ENCODE results near the gene GMNN. TPM values are rescaled to one million over a fixed set of nuclear protein-coding genes. Genes with fewer than 3 reads are reported as not detected.

The GMNN gene
- total and polyA plus RNA-seq, 4 donors: 11.4 to 18.3 (median 13.8) TPM

DNA sequence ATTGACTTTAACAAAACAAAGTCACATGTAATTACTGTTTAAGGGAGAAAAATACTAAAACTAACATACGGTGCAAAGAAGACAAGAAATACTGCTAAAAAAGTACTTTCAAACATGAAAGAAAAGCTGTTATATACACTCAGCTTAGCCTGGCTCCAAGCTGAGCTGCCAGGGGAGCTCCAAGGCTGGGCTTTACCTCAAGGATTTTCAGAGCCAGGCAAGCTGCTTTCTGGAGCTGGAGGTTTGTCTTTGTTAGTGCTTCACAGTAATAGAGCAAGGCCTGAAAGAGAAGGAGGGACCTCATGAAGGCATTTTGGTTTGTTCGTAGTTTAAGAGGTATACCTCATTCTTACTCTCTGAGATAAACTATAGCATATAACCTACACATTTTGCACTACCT is 43.6 kb downstream of the GMNN start:
- Histone ChIP-seq H3K9me3 (ENCODE audit: control insufficient read depth in 4 of 4, insufficient read depth in 3 of 4, low read length in 3 of 4) (no peaks in the 10 kb centered on the region), H3K27me3 (ENCODE audit: control insufficient read depth in 3 of 3, insufficient read depth in 3 of 3, low read length in 2 of 3) (no peaks in the 10 kb centered on the region), H3K27ac (ENCODE audit: low read depth in 1 of 2, low read length in 1 of 2) (no peak overlapping the region), H3K9ac (ENCODE audit: insufficient read depth in 1 of 2, low read length in 2 of 2) (no peak overlapping the region), H3K36me3 (ENCODE audit: control insufficient read depth in 4 of 4, insufficient read depth in 4 of 4, low read length in 4 of 4) (no peaks in the 10 kb centered on the region), H3K4me3 (no peak overlapping the region), H3K4me1 (ENCODE audit: control insufficient read depth in 5 of 5, insufficient read depth in 5 of 5, low read length in 5 of 5) (no peaks in the 10 kb centered on the region)
- WGBS, 2 donors: 93 to 94% methylated on average over 2 of the region's 2 CpGs
- TF ChIP-seq, protein P1, sequence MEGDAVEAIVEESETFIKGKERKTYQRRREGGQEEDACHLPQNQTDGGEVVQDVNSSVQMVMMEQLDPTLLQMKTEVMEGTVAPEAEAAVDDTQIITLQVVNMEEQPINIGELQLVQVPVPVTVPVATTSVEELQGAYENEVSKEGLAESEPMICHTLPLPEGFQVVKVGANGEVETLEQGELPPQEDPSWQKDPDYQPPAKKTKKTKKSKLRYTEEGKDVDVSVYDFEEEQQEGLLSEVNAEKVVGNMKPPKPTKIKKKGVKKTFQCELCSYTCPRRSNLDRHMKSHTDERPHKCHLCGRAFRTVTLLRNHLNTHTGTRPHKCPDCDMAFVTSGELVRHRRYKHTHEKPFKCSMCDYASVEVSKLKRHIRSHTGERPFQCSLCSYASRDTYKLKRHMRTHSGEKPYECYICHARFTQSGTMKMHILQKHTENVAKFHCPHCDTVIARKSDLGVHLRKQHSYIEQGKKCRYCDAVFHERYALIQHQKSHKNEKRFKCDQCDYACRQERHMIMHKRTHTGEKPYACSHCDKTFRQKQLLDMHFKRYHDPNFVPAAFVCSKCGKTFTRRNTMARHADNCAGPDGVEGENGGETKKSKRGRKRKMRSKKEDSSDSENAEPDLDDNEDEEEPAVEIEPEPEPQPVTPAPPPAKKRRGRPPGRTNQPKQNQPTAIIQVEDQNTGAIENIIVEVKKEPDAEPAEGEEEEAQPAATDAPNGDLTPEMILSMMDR (IDR thresholded peaks at IDR 0.05; ENCODE audit: control extremely low read depth, extremely low read depth): no peak
- ATAC-seq (ENCODE audit: insufficient read depth, low FRiP score) (no peak), DNase-seq (no peak)

DNA sequence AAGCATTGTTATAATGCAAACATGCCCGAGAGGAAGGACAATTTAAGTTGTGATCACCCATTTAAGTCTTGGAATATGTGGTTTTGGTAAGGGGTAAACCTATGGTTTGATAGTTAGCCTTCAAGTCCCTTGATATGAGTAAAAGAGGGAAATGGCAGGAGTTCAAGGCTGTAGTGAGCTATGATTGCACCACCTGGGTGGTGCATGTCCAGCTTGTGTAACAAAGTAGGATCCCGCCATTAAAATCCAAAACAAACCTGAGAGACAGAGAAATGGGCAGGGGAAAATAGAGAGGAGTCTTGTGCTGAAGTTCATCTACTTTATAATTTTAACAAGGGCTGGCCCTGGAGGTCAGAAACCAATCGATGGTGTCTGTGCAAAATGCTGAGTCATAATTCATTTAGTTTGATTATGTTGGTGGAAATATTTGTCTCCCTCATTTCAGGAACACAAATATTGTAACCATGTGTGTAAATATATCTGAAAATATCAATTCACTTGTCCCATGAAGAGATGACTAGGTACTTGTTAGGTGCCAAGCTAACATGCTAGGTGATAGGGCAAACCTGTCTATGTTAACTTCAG is 47.2 kb downstream of the GMNN start:
- WGBS, 2 donors: 86 to 97% methylated on average over 3 of the region's 3 CpGs
- no peaks in the 10 kb centered on the region for H3K4me1 ChIP-seq (ENCODE audit: control insufficient read depth in 5 of 5, insufficient read depth in 5 of 5, low read length in 5 of 5)
- TF ChIP-seq, protein P1 (IDR thresholded peaks at IDR 0.05; ENCODE audit: control extremely low read depth, extremely low read depth): no peak
- H3K36me3 ChIP-seq (ENCODE audit: control insufficient read depth in 4 of 4, insufficient read depth in 4 of 4, low read length in 4 of 4): no peaks in the 10 kb centered on the region
- ATAC-seq (ENCODE audit: insufficient read depth, low FRiP score): no peak
- H3K27ac ChIP-seq (ENCODE audit: low read depth in 1 of 2, low read length in 1 of 2): no peak overlapping the region
- no peak overlapping the region for H3K9ac ChIP-seq (ENCODE audit: insufficient read depth in 1 of 2, low read length in 2 of 2)
- no peak overlapping the region for H3K4me3 ChIP-seq
- H3K27me3 ChIP-seq (ENCODE audit: control insufficient read depth in 3 of 3, insufficient read depth in 3 of 3, low read length in 2 of 3): no peaks in the 10 kb centered on the region
- no peak for DNase-seq
- H3K9me3 ChIP-seq (ENCODE audit: control insufficient read depth in 4 of 4, insufficient read depth in 3 of 4, low read length in 3 of 4): no peaks in the 10 kb centered on the region

DNA sequence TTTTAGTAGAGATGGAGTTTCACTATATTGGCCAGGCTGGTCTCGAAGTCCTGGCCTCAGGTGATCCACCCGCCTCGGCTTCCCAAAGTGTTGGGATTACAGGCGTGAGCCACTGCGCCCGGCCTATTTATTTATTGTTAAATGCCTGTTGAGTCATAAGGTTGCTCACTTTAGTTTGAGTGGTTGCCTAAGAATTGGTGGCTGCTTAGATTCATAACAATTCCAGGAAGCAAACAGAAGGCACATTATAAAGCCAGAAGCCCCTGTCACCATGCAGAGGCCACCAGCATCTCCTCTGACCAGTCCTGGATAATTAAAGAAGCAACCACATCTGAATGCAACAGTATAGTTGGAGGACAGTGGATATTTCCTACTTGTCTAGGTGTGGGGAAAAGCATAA is 48.0 kb downstream of the GMNN start:
- H3K27ac ChIP-seq (ENCODE audit: low read depth in 1 of 2, low read length in 1 of 2): no peak overlapping the region
- no peaks in the 10 kb centered on the region for H3K36me3 ChIP-seq (ENCODE audit: control insufficient read depth in 4 of 4, insufficient read depth in 4 of 4, low read length in 4 of 4)
- no peaks in the 10 kb centered on the region for H3K27me3 ChIP-seq (ENCODE audit: control insufficient read depth in 3 of 3, insufficient read depth in 3 of 3, low read length in 2 of 3)
- H3K4me3 ChIP-seq: no peak overlapping the region
- TF ChIP-seq, protein P1 (IDR thresholded peaks at IDR 0.05; ENCODE audit: control extremely low read depth, extremely low read depth): no peak
- no peak overlapping the region for H3K9ac ChIP-seq (ENCODE audit: insufficient read depth in 1 of 2, low read length in 2 of 2)
- WGBS, 2 donors: 92 to 94% methylated on average over 6 of the region's 6 CpGs
- ATAC-seq (ENCODE audit: insufficient read depth, low FRiP score): no peak
- H3K9me3 ChIP-seq (ENCODE audit: control insufficient read depth in 4 of 4, insufficient read depth in 3 of 4, low read length in 3 of 4): no peaks in the 10 kb centered on the region
- no peak for DNase-seq
- no peaks in the 10 kb centered on the region for H3K4me1 ChIP-seq (ENCODE audit: control insufficient read depth in 5 of 5, insufficient read depth in 5 of 5, low read length in 5 of 5)

DNA sequence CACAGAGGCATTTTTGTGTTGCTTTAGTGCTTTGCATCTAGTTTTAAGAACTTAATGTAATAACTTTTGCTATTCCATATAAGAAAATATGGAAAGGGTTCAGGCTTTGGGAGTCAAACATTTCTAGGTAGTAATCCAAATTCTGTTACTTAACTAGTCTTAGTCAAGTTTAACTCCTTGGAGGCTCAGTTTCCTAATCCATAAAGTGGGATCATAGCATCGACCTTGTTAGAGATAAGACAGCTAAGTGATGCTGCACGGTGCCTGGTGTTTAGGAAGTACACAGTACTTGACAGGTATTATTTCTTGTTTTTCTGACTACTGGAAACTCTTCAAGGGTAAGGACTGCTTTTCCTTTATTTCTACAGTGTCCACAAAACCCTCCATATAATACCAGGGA is 48.4 kb downstream of the GMNN start:
- no peaks in the 10 kb centered on the region for H3K4me1 ChIP-seq (ENCODE audit: control insufficient read depth in 5 of 5, insufficient read depth in 5 of 5, low read length in 5 of 5)
- 86 to 95% methylated on average over 2 of the region's 2 CpGs for WGBS, 2 donors
- TF ChIP-seq, protein P1 (IDR thresholded peaks at IDR 0.05; ENCODE audit: control extremely low read depth, extremely low read depth): no peak
- H3K4me3 ChIP-seq: no peak overlapping the region
- ATAC-seq (ENCODE audit: insufficient read depth, low FRiP score) (no peak), DNase-seq (no peak)
- no peaks in the 10 kb centered on the region for H3K9me3 ChIP-seq (ENCODE audit: control insufficient read depth in 4 of 4, insufficient read depth in 3 of 4, low read length in 3 of 4)
- no peak overlapping the region for H3K9ac ChIP-seq (ENCODE audit: insufficient read depth in 1 of 2, low read length in 2 of 2)
- H3K27ac ChIP-seq (ENCODE audit: low read depth in 1 of 2, low read length in 1 of 2): no peak overlapping the region
- H3K36me3 ChIP-seq (ENCODE audit: control insufficient read depth in 4 of 4, insufficient read depth in 4 of 4, low read length in 4 of 4): peaks cover 0 to 2% (median 0%) of the 10 kb centered on the region in 4 donors
- no peaks in the 10 kb centered on the region for H3K27me3 ChIP-seq (ENCODE audit: control insufficient read depth in 3 of 3, insufficient read depth in 3 of 3, low read length in 2 of 3)
